CD4-positive, alpha-beta memory T cell (primary cell): ENCODE measurements around the gene AKAP1. TPM values are rescaled to one million over a fixed set of nuclear protein-coding genes. Genes with fewer than 3 reads are reported as not detected.
A peak's percentile ranks its signal among the peaks of the same experiment; 100 is the strongest.

Experiments
- CTCF ChIA-PET: fragments of 350-600 bp; sonication (Branson Sonifier 250); formaldehyde crosslinking; loops from one replicate; lab custom pipeline; 2021; ENCODE audit warnings: inconsistent platforms; ENCODE audit not compliant: partially characterized antibody; lab: Charles Lee
- POLR2A ChIA-PET: fragments of 350-600 bp; sonication (Branson Sonifier 250); formaldehyde crosslinking; loops from one replicate; lab custom pipeline; 2021; ENCODE audit not compliant: partially characterized antibody; lab: Charles Lee
- DNase-seq, 5 donors: peaks; one replicate each; pipeline versions ENCODE4 v3.0.0 to v3.0.0-alpha.2; 2020 to 2022; ENCODE audit warnings: mixed read lengths in 1 of 5
- H3K27ac ChIP-seq: one replicate; pipeline ENCODE4 v1.7.0; 2013; ENCODE audit warnings: low read depth, low read length
- H3K27me3 ChIP-seq: 2 replicates; pipeline ENCODE4 v1.7.0; 2013; ENCODE audit warnings: mild to moderate bottlenecking, low read length, moderate library complexity; ENCODE audit not compliant: insufficient read depth
- H3K36me3 ChIP-seq: 2 replicates; pipeline ENCODE4 v1.7.0; 2013; ENCODE audit warnings: mild to moderate bottlenecking, low read length, moderate library complexity; ENCODE audit not compliant: insufficient read depth
- H3K4me1 ChIP-seq: 2 replicates; pipeline ENCODE4 v1.7.0; 2013; ENCODE audit warnings: mild to moderate bottlenecking, low read length, moderate library complexity; ENCODE audit not compliant: insufficient read depth
- H3K4me3 ChIP-seq, 2 donors: one replicate each; pipeline ENCODE4 v1.7.0; 2013; ENCODE audit warnings: low read length in 2 of 2, mild to moderate bottlenecking in 1 of 2
- H3K9me3 ChIP-seq, 2 donors: one replicate each; pipeline ENCODE4 v1.7.0; 2013; ENCODE audit warnings: low read length in 2 of 2, control low read depth in 1 of 2; ENCODE audit not compliant: control insufficient read depth in 1 of 2
- H3K27ac Mint-ChIP-seq, 7 donors: one replicate each; pipeline ENCODE4 v1.8.0; 2020 to 2021; ENCODE audit warnings: mixed read lengths in 7 of 7, mild to moderate bottlenecking in 6 of 7, inconsistent platforms in 3 of 7, moderate library complexity in 3 of 7
- H3K27me3 Mint-ChIP-seq, 2 donors: one replicate each; pipeline ENCODE4 v1.8.0; 2020 to 2021; ENCODE audit warnings: mixed read lengths in 2 of 2
- H3K36me3 Mint-ChIP-seq, 2 donors: one replicate each; pipeline ENCODE4 v1.8.0; 2020 to 2021; ENCODE audit warnings: mixed read lengths in 2 of 2, inconsistent platforms in 1 of 2, mild to moderate bottlenecking in 1 of 2
- H3K4me1 Mint-ChIP-seq, 4 donors: one replicate each; pipeline ENCODE4 v1.8.0; 2020 to 2021; ENCODE audit warnings: mixed read lengths in 4 of 4, mild to moderate bottlenecking in 1 of 4
- H3K4me3 Mint-ChIP-seq, 8 donors: one replicate each; pipeline ENCODE4 v1.8.0; 2020 to 2021; ENCODE audit warnings: mixed read lengths in 8 of 8, mild to moderate bottlenecking in 7 of 8, moderate library complexity in 6 of 8, inconsistent platforms in 3 of 8
- H3K9me3 Mint-ChIP-seq, 8 donors: one replicate each; pipeline ENCODE4 v1.8.0; 2020 to 2021; ENCODE audit warnings: mixed read lengths in 8 of 8, mild to moderate bottlenecking in 5 of 8, inconsistent platforms in 3 of 8, moderate library complexity in 1 of 8
- intact Hi-C: fragments of 100-400 bp; cut with micrococcal nuclease; formaldehyde crosslinking; loops from one replicate; pipeline ENCODE4 v1.15.1; 2023
- polyA plus RNA-seq, 2 donors: library from polyadenylated mRNA; unstranded; fragments of 300-500 nt; fragmentation: Illumina TruSeq; gene quantifications; one replicate each; pipeline ENCODE4 v1.2.3, GENCODE V29; 2021
- total RNA-seq, 2 experiments: library from RNA; stranded (reverse); gene quantifications; one replicate each; pipeline ENCODE4 v1.2.3, GENCODE V29; 2021

The AKAP1 gene
- total and polyA plus RNA-seq, 4 experiments from 2014 or later: 9.8 to 35.7 (median 29.1) TPM

- Histone ChIP-seq H3K4me1 (no peaks in the 10 kb centered on the region), H3K36me3 (no peaks in the 10 kb centered on the region), H3K27ac (no peak overlapping the region), H3K4me3 (no peak overlapping the region), H3K27me3 (no peaks in the 10 kb centered on the region), H3K9me3 (no peaks in the 10 kb centered on the region)
- Mint-ChIP-seq H3K36me3 (no peaks in the 10 kb centered on the region), H3K4me3 (no peak overlapping the region), H3K9me3 (no peaks in the 10 kb centered on the region), H3K4me1 (no peaks in the 10 kb centered on the region), H3K27ac (no peak overlapping the region), H3K27me3 (peaks cover 8 to 9% of the 10 kb centered on the region in 2 donors)
- DNase-seq: no peak
- POLR2A ChIA-PET: no interaction called here
- CTCF ChIA-PET: no interaction called here
- intact Hi-C loops: no loop called here
Observed at GRCh38 chr17:57067162-57067561, 17.9 kb upstream of the AKAP1 start.

DNA sequence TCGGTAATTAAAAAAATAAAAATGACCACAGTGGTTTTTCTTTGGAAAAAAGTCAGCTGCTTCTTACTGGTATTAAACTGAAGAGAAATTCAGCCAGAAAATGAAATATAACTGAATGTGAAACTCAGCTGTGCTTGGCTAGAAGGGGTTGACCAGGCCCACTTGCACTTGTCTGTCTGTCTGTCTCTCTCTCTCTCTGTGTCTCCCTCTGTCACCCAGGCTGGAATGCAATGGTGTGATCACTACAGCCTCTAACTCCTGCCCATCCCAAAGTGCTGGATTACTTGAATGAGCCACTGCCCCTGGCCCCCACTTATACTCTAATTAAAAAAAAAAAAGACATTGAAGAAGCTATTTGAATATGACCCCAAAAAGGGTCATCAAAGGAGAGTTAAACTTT, 17.3 kb upstream of the AKAP1 start:
- Histone ChIP-seq H3K27ac (no peak overlapping the region), H3K9me3 (no peaks in the 10 kb centered on the region), H3K36me3 (no peaks in the 10 kb centered on the region), H3K27me3 (no peaks in the 10 kb centered on the region), H3K4me3 (no peak overlapping the region), H3K4me1 (no peaks in the 10 kb centered on the region)
- no peak for DNase-seq
- Mint-ChIP-seq H3K36me3 (no peaks in the 10 kb centered on the region), H3K27me3 (peaks cover 8 to 9% of the 10 kb centered on the region in 2 donors), H3K4me1 (no peaks in the 10 kb centered on the region), H3K9me3 (no peaks in the 10 kb centered on the region), H3K27ac (peak overlapping the region in 1 of 7 donors; percentile 11), H3K4me3 (no peak overlapping the region)
- CTCF ChIA-PET: no interaction called here
- intact Hi-C loops: no loop called here
- POLR2A ChIA-PET: no interaction called here

GRCh38 chr17:57068222-57068658, 16.8 kb upstream of the AKAP1 start:
- Mint-ChIP-seq H3K27me3 (peaks cover 7 to 9% of the 10 kb centered on the region in 2 donors), H3K27ac (no peak overlapping the region), H3K4me3 (no peak overlapping the region), H3K9me3 (no peaks in the 10 kb centered on the region), H3K36me3 (no peaks in the 10 kb centered on the region), H3K4me1 (no peaks in the 10 kb centered on the region)
- Histone ChIP-seq H3K9me3 (no peaks in the 10 kb centered on the region), H3K4me1 (no peaks in the 10 kb centered on the region), H3K4me3 (no peak overlapping the region), H3K27me3 (no peaks in the 10 kb centered on the region), H3K36me3 (no peaks in the 10 kb centered on the region), H3K27ac (no peak overlapping the region)
- ChIA-PET POLR2A (no interaction called here), CTCF (no interaction called here)
- intact Hi-C loops: no loop called here
- no peak for DNase-seq

GRCh38 chr17:57068707-57069106, 16.3 kb upstream of the AKAP1 start:
- Histone ChIP-seq H3K27me3 (no peaks in the 10 kb centered on the region), H3K9me3 (no peaks in the 10 kb centered on the region), H3K4me3 (no peak overlapping the region), H3K27ac (no peak overlapping the region), H3K36me3 (no peaks in the 10 kb centered on the region), H3K4me1 (no peaks in the 10 kb centered on the region)
- ChIA-PET POLR2A (no interaction called here), CTCF (interaction anchor here (1.0 kb wide), 1 partner anchor 11 kb away, joined by 3 read pairs; no protein-coding TSS in a partner anchor)
- H3K9me3 Mint-ChIP-seq: no peaks in the 10 kb centered on the region
- peaks cover 4 to 9% of the 10 kb centered on the region in 2 donors for H3K27me3 Mint-ChIP-seq
- no peak for DNase-seq
- no peaks in the 10 kb centered on the region for H3K36me3 Mint-ChIP-seq
- intact Hi-C loops: no loop called here
- H3K4me3 Mint-ChIP-seq: no peak overlapping the region
- H3K4me1 Mint-ChIP-seq: no peaks in the 10 kb centered on the region
- H3K27ac Mint-ChIP-seq: no peak overlapping the region

DNA sequence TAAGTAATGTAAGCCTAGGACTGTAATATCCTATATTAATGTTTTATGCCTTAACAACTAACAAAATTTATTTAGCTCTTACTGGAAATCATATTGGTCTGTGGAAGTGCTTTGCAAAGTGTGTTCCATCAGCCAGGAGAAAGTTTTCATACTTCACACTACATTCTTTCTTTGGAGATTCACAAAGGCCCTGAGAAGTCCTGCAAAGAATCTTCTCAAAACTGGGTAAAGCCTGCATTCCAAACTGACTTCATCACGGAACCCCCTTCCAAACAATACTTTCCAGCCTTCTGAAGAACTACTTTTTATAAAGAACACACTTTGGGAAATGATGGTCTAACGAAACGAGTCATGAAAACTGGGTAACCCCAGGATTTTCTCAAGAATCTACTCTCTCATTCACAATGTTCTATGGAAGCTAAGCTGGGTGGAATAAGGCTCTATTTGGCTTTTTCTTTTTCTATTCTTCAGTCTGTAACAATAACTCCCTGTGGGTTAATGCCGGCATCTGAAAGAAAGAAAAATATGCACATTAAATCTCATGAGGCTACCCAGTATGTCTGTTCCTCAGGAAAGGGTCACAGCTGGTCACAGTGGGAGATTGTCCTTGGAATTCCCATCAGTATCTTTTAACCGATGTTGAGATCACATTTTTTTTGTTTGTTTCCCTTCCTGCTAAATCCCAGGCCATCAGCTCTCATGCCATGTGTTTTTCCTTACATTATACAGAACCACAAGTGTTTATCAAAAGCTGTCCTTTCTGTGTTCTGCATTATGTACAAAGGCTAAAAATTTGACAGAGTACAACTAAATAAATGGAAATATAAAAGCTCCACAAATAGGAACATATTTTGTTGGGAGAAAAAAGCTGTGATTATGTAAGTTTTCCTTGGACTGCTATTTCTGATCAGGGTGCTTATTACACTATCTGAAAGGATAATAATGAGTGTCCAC, 12.8 kb upstream of the AKAP1 start:
- Histone ChIP-seq H3K4me1 (no peaks in the 10 kb centered on the region), H3K4me3 (no peak overlapping the region), H3K36me3 (no peaks in the 10 kb centered on the region), H3K27me3 (no peaks in the 10 kb centered on the region), H3K27ac (no peak overlapping the region), H3K9me3 (no peaks in the 10 kb centered on the region)
- no peaks in the 10 kb centered on the region for H3K36me3 Mint-ChIP-seq
- POLR2A ChIA-PET: interaction anchor here (1.0 kb wide), 1 partner anchor 13 kb away, joined by 6 read pairs; the partner anchor contains the start of gene AKAP1
- CTCF ChIA-PET: interaction anchor here (0.6 kb wide), 1 partner anchor 23 kb away, joined by 3 read pairs; no protein-coding TSS in a partner anchor
- H3K27me3 Mint-ChIP-seq: no peaks in the 10 kb centered on the region
- DNase-seq: no peak
- intact Hi-C loops: no loop called here
- H3K4me3 Mint-ChIP-seq: no peak overlapping the region
- no peaks in the 10 kb centered on the region for H3K4me1 Mint-ChIP-seq
- no peak overlapping the region for H3K27ac Mint-ChIP-seq
- H3K9me3 Mint-ChIP-seq: no peaks in the 10 kb centered on the region

- intact Hi-C loops: no loop called here
- H3K4me3 Mint-ChIP-seq: no peak overlapping the region
- H3K36me3 Mint-ChIP-seq: no peaks in the 10 kb centered on the region
- ChIA-PET POLR2A (no interaction called here), CTCF (no interaction called here)
- no peak overlapping the region for H3K27ac Mint-ChIP-seq
- Histone ChIP-seq H3K9me3 (no peaks in the 10 kb centered on the region), H3K4me1 (no peaks in the 10 kb centered on the region), H3K27me3 (no peaks in the 10 kb centered on the region), H3K27ac (no peak overlapping the region), H3K4me3 (no peak overlapping the region), H3K36me3 (no peaks in the 10 kb centered on the region)
- no peak for DNase-seq
- H3K9me3 Mint-ChIP-seq: no peaks in the 10 kb centered on the region
- H3K4me1 Mint-ChIP-seq: no peaks in the 10 kb centered on the region
- no peaks in the 10 kb centered on the region for H3K27me3 Mint-ChIP-seq
Observed at GRCh38 chr17:57073626-57074025, 11.4 kb upstream of the AKAP1 start.

DNA sequence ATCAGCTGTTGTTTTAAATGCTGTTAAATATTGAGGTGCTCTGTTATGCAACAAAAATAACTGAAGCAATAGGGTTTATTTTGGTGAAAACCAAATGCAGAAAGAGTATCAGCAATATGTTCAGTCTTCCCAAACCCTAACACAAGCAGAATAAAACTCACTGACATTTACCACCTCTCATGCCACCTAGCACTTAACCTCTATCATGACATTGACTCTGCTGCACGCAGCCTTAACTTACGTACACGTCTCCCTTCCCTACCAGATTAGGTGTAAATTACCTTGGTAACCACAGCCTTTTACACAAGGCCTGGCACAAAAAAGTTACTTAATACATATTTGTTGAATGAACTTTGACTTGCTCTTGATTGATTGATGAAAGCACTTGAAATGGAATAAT, 9.9 kb upstream of the AKAP1 start:
- Mint-ChIP-seq H3K27me3 (no peaks in the 10 kb centered on the region), H3K36me3 (no peaks in the 10 kb centered on the region), H3K4me1 (no peaks in the 10 kb centered on the region), H3K27ac (no peak overlapping the region), H3K9me3 (no peaks in the 10 kb centered on the region), H3K4me3 (no peak overlapping the region)
- POLR2A ChIA-PET: no interaction called here
- CTCF ChIA-PET: no interaction called here
- no peaks in the 10 kb centered on the region for H3K4me1 ChIP-seq
- no peaks in the 10 kb centered on the region for H3K36me3 ChIP-seq
- H3K4me3 ChIP-seq: no peak overlapping the region
- DNase-seq: no peak
- H3K9me3 ChIP-seq: no peaks in the 10 kb centered on the region
- H3K27ac ChIP-seq: no peak overlapping the region
- intact Hi-C loops: no loop called here
- no peaks in the 10 kb centered on the region for H3K27me3 ChIP-seq
